SK-N-SH treated with all-trans-retinoic acid at 6 μM for 48 hours (cell line): ENCODE data around the gene ATP11A.

Experiments
- ATAC-seq: fragments of 200-7000 bp; cut with Tn5 transposase; 3 replicates; pipeline ENCODE4 v1.9.1; 2020; ENCODE audit warnings: mild to moderate bottlenecking, moderate library complexity
- ARNTL ChIP-seq: fragments of 450-650 bp; formaldehyde crosslinking; IDR thresholded peaks from 2 replicates; pipeline ENCODE4 v1.5.0; 2020; ENCODE audit warnings: low read depth, mild to moderate bottlenecking, moderate library complexity, borderline replicate concordance
- BACH2 ChIP-seq: fragments of 250-450 bp; sonication (Bioruptor Pico); IDR thresholded peaks from 2 replicates; pipeline ENCODE4 v1.9.0; 2021; ENCODE audit warnings: mild to moderate bottlenecking, borderline replicate concordance
- CSDC2 ChIP-seq: fragments of 250-450 bp; sonication (Bioruptor Pico); IDR thresholded peaks from 2 replicates; pipeline ENCODE4 v1.5.0; 2020; ENCODE audit warnings: mild to moderate bottlenecking, moderate library complexity
- ESRRG ChIP-seq: fragments of 250-450 bp; sonication (Bioruptor Pico); IDR thresholded peaks from 2 replicates; pipeline ENCODE4 v1.6.1; 2021; ENCODE audit warnings: mild to moderate bottlenecking
- GLIS3 ChIP-seq: fragments of 250-450 bp; sonication (Bioruptor Pico); IDR thresholded peaks from 2 replicates; pipeline ENCODE4 v1.5.0; 2020; ENCODE audit warnings: mild to moderate bottlenecking, moderate library complexity
- ISL1 ChIP-seq: fragments of 250-450 bp; sonication (Bioruptor Pico); IDR thresholded peaks from 2 replicates; pipeline ENCODE4 v2.1.2; 2022; ENCODE audit warnings: mild to moderate bottlenecking, moderate library complexity
- OSR1 ChIP-seq: fragments of 250-450 bp; sonication (Bioruptor Pico); IDR thresholded peaks from 2 replicates; pipeline ENCODE4 v1.8.0; 2022; ENCODE audit warnings: moderate library complexity, mild to moderate bottlenecking, inconsistent platforms
- PPARA ChIP-seq: fragments of 250-450 bp; sonication (Bioruptor Pico); IDR thresholded peaks from 2 replicates; pipeline ENCODE4 v1.5.0; 2020; ENCODE audit warnings: mild to moderate bottlenecking, borderline replicate concordance
- SNAI2 ChIP-seq: fragments of 250-450 bp; sonication (Bioruptor Pico); IDR thresholded peaks from 2 replicates; pipeline ENCODE4 v1.5.0; 2020; ENCODE audit warnings: mild to moderate bottlenecking, moderate library complexity
- TCF4 ChIP-seq: fragments of 250-450 bp; sonication (Bioruptor Pico); IDR thresholded peaks from 2 replicates; pipeline ENCODE4 v1.8.0; 2021; ENCODE audit warnings: mild to moderate bottlenecking, moderate library complexity, borderline replicate concordance
- TOX ChIP-seq: fragments of 250-450 bp; sonication (Bioruptor Pico); IDR thresholded peaks from 2 replicates; pipeline ENCODE4 v1.8.0; 2021; ENCODE audit warnings: mild to moderate bottlenecking, moderate library complexity, borderline replicate concordance
- ZC3H10 ChIP-seq: fragments of 250-450 bp; sonication (Bioruptor Pico); IDR thresholded peaks from 2 replicates; pipeline ENCODE4 v1.5.1; 2021; ENCODE audit warnings: mild to moderate bottlenecking, moderate library complexity
- ZFP3 ChIP-seq: fragments of 250-450 bp; sonication (Bioruptor Pico); IDR thresholded peaks from 2 replicates; pipeline ENCODE4 v1.5.0; 2020; ENCODE audit warnings: mild to moderate bottlenecking, moderate library complexity
- ZFP30 ChIP-seq: fragments of 450-650 bp; formaldehyde crosslinking; IDR thresholded peaks from 2 replicates; pipeline ENCODE4 v1.5.0; 2022; ENCODE audit warnings: mild to moderate bottlenecking, moderate library complexity
- ZNF565 ChIP-seq: fragments of 450-650 bp; formaldehyde crosslinking; conservative IDR thresholded peaks from 2 replicates; pipeline ENCODE4 v1.5.0; 2020; ENCODE audit warnings: low read depth, mild to moderate bottlenecking, moderate library complexity
- ZNF70 ChIP-seq: fragments of 450-650 bp; formaldehyde crosslinking; IDR thresholded peaks from 2 replicates; pipeline ENCODE4 v1.5.0; 2020; ENCODE audit warnings: mild to moderate bottlenecking, moderate library complexity
- ZNF8 ChIP-seq: fragments of 450-650 bp; formaldehyde crosslinking; IDR thresholded peaks from 2 replicates; pipeline ENCODE4 v1.5.0; 2020; ENCODE audit warnings: mild to moderate bottlenecking, moderate library complexity
- TF ChIP-seq, protein P1 (sequence below): fragments of 250-450 bp; sonication (Bioruptor Pico); IDR thresholded peaks from 2 replicates; pipeline ENCODE4 v1.8.0; 2020; ENCODE audit warnings: mild to moderate bottlenecking, moderate library complexity, borderline replicate concordance
- TF ChIP-seq, protein P2 (sequence below): fragments of 250-450 bp; sonication (Bioruptor Pico); IDR thresholded peaks from 2 replicates; pipeline ENCODE4 v1.5.1; 2020; ENCODE audit warnings: low read depth, mild to moderate bottlenecking, moderate library complexity
- TF ChIP-seq, protein P3 (sequence below): fragments of 250-450 bp; sonication (Bioruptor Pico); IDR thresholded peaks from 2 replicates; pipeline ENCODE4 v1.5.1; 2021; ENCODE audit warnings: mild to moderate bottlenecking, moderate library complexity
- TF ChIP-seq, protein P4 (sequence below): fragments of 250-450 bp; sonication (Bioruptor Pico); IDR thresholded peaks from 2 replicates; pipeline ENCODE4 v1.5.0; 2020; ENCODE audit warnings: mild to moderate bottlenecking, moderate library complexity
- TF ChIP-seq, protein P5 (sequence below): fragments of 250-450 bp; sonication (Bioruptor Pico); IDR thresholded peaks from 2 replicates; pipeline ENCODE4 v1.8.0; 2021; ENCODE audit warnings: low read depth, mild to moderate bottlenecking, moderate library complexity, borderline replicate concordance

Gene ATP11A

DNA sequence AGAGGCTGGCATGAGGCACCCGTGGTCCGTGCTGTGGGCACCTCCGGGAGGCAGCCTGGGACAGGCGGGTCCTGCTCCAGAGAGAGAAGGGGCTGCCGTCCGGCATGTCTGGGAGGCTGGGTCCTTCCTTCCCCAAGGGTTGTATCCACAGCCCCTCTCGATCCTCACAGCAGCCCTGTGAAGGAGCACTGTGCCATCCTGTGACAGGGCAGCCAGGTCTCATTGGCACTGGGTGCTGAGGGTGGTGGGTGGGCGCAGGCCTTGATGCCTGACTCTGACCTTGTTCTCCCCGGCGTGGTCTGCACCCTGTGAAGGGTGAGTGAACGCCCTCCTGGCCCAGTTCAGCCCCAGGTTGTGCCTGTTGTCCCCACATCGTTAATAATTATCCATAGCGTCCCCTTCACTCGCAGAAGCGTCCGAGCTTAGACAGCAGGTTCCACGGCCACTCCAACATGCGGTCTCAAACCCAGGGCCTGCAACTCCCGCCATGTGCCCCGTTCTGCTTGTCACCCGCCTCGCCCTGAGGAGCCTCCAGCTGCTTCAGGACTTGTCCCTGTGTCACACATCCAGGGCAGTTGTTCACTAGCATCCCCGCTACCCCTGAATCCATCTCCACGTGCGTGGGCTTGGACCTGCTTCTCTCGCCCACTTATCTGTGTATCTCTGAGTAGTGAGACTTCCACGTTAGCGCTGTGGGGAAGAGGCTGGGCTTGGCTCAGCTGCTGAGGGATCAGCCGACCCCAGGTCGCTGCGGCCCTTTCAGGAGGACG is 10.6 kb downstream of the ATP11A start:
- ATAC-seq = no peak
- no peak for TF ChIP-seq CSDC2 (CRISPR knock-in tag)
- TF ChIP-seq, protein P1, sequence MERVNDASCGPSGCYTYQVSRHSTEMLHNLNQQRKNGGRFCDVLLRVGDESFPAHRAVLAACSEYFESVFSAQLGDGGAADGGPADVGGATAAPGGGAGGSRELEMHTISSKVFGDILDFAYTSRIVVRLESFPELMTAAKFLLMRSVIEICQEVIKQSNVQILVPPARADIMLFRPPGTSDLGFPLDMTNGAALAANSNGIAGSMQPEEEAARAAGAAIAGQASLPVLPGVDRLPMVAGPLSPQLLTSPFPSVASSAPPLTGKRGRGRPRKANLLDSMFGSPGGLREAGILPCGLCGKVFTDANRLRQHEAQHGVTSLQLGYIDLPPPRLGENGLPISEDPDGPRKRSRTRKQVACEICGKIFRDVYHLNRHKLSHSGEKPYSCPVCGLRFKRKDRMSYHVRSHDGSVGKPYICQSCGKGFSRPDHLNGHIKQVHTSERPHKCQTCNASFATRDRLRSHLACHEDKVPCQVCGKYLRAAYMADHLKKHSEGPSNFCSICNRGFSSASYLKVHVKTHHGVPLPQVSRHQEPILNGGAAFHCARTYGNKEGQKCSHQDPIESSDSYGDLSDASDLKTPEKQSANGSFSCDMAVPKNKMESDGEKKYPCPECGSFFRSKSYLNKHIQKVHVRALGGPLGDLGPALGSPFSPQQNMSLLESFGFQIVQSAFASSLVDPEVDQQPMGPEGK (CRISPR knock-in tag) = no peak
- no peak for TF ChIP-seq ARNTL (CRISPR knock-in tag)
- no peak for TF ChIP-seq PPARA (CRISPR knock-in tag)
- TF ChIP-seq, protein P2, sequence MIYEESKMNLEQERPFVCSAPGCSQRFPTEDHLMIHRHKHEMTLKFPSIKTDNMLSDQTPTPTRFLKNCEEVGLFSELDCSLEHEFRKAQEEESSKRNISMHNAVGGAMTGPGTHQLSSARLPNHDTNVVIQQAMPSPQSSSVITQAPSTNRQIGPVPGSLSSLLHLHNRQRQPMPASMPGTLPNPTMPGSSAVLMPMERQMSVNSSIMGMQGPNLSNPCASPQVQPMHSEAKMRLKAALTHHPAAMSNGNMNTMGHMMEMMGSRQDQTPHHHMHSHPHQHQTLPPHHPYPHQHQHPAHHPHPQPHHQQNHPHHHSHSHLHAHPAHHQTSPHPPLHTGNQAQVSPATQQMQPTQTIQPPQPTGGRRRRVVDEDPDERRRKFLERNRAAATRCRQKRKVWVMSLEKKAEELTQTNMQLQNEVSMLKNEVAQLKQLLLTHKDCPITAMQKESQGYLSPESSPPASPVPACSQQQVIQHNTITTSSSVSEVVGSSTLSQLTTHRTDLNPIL (CRISPR knock-in tag) = no peak
- TF ChIP-seq SNAI2 (CRISPR knock-in tag) = no peak
- TF ChIP-seq, protein P3, sequence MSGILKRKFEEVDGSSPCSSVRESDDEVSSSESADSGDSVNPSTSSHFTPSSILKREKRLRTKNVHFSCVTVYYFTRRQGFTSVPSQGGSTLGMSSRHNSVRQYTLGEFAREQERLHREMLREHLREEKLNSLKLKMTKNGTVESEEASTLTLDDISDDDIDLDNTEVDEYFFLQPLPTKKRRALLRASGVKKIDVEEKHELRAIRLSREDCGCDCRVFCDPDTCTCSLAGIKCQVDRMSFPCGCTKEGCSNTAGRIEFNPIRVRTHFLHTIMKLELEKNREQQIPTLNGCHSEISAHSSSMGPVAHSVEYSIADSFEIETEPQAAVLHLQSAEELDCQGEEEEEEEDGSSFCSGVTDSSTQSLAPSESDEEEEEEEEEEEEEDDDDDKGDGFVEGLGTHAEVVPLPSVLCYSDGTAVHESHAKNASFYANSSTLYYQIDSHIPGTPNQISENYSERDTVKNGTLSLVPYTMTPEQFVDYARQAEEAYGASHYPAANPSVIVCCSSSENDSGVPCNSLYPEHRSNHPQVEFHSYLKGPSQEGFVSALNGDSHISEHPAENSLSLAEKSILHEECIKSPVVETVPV = no peak
- no peak for TF ChIP-seq OSR1 (CRISPR knock-in tag)
- no peak for TF ChIP-seq ZFP30
- no peak for TF ChIP-seq ZC3H10 (CRISPR knock-in tag)
- no peak for TF ChIP-seq ZFP3
- TF ChIP-seq ISL1 = no peak
- no peak for TF ChIP-seq GLIS3 (CRISPR knock-in tag)
- TF ChIP-seq, protein P4, sequence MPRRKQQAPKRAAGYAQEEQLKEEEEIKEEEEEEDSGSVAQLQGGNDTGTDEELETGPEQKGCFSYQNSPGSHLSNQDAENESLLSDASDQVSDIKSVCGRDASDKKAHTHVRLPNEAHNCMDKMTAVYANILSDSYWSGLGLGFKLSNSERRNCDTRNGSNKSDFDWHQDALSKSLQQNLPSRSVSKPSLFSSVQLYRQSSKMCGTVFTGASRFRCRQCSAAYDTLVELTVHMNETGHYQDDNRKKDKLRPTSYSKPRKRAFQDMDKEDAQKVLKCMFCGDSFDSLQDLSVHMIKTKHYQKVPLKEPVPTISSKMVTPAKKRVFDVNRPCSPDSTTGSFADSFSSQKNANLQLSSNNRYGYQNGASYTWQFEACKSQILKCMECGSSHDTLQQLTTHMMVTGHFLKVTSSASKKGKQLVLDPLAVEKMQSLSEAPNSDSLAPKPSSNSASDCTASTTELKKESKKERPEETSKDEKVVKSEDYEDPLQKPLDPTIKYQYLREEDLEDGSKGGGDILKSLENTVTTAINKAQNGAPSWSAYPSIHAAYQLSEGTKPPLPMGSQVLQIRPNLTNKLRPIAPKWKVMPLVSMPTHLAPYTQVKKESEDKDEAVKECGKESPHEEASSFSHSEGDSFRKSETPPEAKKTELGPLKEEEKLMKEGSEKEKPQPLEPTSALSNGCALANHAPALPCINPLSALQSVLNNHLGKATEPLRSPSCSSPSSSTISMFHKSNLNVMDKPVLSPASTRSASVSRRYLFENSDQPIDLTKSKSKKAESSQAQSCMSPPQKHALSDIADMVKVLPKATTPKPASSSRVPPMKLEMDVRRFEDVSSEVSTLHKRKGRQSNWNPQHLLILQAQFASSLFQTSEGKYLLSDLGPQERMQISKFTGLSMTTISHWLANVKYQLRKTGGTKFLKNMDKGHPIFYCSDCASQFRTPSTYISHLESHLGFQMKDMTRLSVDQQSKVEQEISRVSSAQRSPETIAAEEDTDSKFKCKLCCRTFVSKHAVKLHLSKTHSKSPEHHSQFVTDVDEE = no peak
- no peak for TF ChIP-seq ZNF70 (CRISPR knock-in tag)
- no peak for TF ChIP-seq ZNF8 (CRISPR knock-in tag)
- TF ChIP-seq ZNF565 (CRISPR knock-in tag) = no peak
- TF ChIP-seq, all 23 proteins: peak for 0

DNA sequence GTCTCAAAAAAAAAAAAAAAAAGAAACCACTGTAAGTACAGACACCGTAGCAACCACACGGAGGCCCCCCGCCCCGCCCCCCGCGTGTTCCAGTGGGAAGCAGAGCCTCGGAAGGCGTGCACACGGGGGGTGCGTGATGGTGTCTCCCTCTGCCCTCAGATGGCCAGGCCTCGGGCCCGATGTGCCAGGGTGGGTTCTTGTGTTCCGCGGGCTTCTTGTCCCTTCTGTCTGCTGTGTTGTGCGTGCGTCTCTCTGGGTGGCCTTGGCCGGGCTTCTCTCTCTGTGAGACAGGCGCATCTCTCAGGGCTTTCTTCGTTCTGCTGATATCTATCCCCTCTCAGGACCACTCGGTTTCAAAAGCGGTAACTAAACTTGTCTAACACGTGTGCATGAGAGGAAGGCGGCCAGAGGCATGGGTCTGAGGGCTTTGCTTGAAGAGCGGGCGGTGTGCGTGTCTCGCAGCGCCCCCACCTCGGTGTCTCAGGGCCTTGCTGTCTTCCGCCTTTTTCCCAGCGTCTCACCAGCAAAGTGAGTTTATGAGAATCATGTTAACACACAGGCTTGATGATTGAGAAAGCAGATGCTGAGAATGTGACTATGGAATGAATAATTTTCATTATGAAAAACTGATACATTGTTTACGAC is 12.6 kb downstream of the ATP11A start:
- no peak for TF ChIP-seq GLIS3 (CRISPR knock-in tag)
- no peak for TF ChIP-seq ZNF565 (CRISPR knock-in tag)
- TF ChIP-seq SNAI2 (CRISPR knock-in tag) = no peak
- TF ChIP-seq, protein P4 = no peak
- no peak for TF ChIP-seq ESRRG (CRISPR knock-in tag)
- TF ChIP-seq, protein P5, sequence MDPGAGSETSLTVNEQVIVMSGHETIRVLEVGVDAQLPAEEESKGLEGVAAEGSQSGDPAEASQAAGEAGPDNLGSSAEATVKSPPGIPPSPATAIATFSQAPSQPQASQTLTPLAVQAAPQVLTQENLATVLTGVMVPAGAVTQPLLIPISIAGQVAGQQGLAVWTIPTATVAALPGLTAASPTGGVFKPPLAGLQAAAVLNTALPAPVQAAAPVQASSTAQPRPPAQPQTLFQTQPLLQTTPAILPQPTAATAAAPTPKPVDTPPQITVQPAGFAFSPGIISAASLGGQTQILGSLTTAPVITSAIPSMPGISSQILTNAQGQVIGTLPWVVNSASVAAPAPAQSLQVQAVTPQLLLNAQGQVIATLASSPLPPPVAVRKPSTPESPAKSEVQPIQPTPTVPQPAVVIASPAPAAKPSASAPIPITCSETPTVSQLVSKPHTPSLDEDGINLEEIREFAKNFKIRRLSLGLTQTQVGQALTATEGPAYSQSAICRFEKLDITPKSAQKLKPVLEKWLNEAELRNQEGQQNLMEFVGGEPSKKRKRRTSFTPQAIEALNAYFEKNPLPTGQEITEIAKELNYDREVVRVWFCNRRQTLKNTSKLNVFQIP (CRISPR knock-in tag) = no peak
- TF ChIP-seq ZFP30 = no peak
- no peak for TF ChIP-seq TCF4 (CRISPR knock-in tag)
- TF ChIP-seq OSR1 (CRISPR knock-in tag) = no peak
- TF ChIP-seq ZNF8 (CRISPR knock-in tag) = no peak
- no peak for TF ChIP-seq ZFP3
- no peak for TF ChIP-seq ARNTL (CRISPR knock-in tag)
- TF ChIP-seq TOX (CRISPR knock-in tag) = no peak
- no peak for TF ChIP-seq BACH2
- TF ChIP-seq ZC3H10 (CRISPR knock-in tag) = no peak
- TF ChIP-seq ISL1 = no peak
- ATAC-seq = no peak
